Right lobe of liver (tissue), 4 donors: ENCODE results near the gene PLN.

Experiments used
- POLR2A ChIP-seq: fragments of 450-650 bp; IDR thresholded peaks from one replicate; pipeline ENCODE4 v1.6.1; 2017; ENCODE audit warnings: antibody characterized with exemption, mild to moderate bottlenecking
- TF ChIP-seq, protein P1 (sequence below), 4 donors: fragments of 200-600 bp in 3 of 4; fragments of 450-650 bp in 1 of 4; IDR thresholded peaks; one replicate each; pipeline versions ENCODE4 v1.5.1 to v1.8.0; 2016 to 2022; ENCODE audit warnings: antibody characterized with exemption in 4 of 4, mild to moderate bottlenecking in 2 of 4
- donor health status: DM: no; HTN: no; CAD: no.
- donor health status: DM: no; HTN: no; CAD: no.
- donor health status: DM: no; HTN: yes; CAD: no.

DNA sequence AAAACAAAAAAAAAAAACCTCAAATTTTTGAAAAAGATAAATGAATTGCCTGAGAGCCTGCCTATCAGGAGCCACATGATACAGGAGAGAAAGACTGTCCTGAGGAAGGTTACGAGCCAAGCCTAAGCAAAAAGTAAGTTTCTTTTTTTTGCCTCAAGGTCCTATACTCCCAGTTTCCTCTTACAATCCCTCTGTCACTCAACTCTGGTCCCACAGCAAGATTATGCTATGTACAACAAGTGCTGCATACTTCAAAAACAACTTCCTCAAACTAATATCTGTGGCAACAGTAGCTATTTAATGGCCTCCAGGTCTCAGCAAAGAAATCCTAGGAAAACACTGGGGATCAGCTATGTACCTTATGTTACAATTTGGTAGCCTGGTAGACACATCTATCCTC, 46.8 kb downstream of the PLN start:
- TF ChIP-seq, protein P1, sequence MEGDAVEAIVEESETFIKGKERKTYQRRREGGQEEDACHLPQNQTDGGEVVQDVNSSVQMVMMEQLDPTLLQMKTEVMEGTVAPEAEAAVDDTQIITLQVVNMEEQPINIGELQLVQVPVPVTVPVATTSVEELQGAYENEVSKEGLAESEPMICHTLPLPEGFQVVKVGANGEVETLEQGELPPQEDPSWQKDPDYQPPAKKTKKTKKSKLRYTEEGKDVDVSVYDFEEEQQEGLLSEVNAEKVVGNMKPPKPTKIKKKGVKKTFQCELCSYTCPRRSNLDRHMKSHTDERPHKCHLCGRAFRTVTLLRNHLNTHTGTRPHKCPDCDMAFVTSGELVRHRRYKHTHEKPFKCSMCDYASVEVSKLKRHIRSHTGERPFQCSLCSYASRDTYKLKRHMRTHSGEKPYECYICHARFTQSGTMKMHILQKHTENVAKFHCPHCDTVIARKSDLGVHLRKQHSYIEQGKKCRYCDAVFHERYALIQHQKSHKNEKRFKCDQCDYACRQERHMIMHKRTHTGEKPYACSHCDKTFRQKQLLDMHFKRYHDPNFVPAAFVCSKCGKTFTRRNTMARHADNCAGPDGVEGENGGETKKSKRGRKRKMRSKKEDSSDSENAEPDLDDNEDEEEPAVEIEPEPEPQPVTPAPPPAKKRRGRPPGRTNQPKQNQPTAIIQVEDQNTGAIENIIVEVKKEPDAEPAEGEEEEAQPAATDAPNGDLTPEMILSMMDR (IDR thresholded peaks at IDR 0.05): no peak
- TF ChIP-seq POLR2A: no peak
